ENCODE measurements around the gene MOV10L1.
"Not testable (repeated sequence)": the region's sequence is repeated elsewhere in the genome, so short reads cannot be mapped to it uniquely, and the experiment has no call there.

MOV10L1 gene

DNA sequence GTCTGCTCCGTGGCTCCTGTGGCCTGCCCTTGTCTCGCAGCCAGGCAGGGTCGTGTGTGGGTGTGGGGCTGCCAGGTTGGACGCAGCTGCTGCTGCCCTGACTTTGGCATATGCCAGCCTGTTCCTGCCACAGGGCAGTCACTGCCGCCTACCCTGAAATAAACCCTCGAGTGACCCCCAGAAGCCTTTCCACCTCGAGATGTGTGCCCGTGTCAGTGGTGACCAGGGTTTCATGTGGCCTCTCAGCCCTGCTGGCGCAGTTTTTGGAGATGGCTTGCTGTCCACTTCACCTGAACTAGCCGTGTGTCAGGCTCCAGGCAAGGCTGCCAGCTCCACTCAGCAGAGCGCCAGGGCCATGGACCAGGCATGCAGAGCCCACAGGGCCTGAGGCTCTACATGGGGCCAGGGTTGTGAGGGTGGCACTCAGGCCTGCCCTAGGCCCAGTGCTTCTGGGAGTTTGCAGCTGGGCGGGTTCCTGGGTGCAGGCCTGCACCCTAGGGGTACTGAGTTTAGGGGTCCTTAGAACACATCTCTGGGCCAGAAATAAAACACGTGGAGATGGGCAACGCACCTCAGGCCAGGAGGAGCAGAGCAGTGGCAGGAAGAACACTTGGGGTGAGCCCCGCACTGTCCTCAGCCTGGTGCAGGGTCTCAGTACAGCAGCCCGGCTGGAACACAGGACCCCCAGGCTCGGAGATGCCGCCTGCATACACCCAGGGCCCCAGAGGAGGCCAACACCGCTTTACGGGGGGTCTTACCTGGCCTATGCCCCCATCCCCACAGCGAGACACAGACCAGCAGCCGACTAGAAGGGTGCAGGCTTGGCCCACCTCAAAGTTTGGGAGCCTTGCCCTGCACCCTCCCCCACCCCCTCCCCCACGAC, 71.9 kb downstream of the MOV10L1 start:
- DNase-seq = no peak

DNA sequence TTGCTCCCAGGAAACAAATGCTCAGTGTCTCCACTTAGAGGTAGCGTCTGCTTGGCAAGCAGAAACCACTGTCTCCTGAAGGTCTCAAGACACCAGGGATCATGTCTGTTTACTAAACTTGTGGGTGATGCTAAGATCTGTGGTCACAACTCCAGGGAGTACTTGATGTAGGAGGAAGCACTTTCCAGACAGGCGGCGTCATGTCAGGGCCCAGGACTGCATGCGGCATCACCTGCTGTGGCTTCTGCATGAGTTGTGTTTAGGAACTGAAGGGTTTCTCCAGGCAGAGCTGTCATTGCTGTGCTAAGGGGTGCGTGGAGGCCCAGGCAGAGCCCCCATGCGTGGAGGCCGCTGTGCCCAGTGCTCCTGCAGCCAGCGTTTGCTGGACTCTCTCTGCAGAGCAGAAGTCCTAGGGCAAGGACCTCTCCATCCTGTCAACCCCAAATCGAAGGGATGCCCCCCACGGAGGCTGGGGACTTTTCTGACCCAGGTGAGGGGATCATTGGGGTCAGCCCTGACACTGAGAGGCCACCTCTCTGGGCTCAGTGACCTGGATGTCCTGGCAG, 72.7 kb downstream of the MOV10L1 start:
- no peak for DNase-seq

- no peak for DNase-seq
These were observed 75.8 kb downstream of the MOV10L1 start for GRCh38 chr22:50165436-50166123.

GRCh38 chr22:50167689-50168489, 78.1 kb downstream of the MOV10L1 start:
- no peak for DNase-seq

DNA sequence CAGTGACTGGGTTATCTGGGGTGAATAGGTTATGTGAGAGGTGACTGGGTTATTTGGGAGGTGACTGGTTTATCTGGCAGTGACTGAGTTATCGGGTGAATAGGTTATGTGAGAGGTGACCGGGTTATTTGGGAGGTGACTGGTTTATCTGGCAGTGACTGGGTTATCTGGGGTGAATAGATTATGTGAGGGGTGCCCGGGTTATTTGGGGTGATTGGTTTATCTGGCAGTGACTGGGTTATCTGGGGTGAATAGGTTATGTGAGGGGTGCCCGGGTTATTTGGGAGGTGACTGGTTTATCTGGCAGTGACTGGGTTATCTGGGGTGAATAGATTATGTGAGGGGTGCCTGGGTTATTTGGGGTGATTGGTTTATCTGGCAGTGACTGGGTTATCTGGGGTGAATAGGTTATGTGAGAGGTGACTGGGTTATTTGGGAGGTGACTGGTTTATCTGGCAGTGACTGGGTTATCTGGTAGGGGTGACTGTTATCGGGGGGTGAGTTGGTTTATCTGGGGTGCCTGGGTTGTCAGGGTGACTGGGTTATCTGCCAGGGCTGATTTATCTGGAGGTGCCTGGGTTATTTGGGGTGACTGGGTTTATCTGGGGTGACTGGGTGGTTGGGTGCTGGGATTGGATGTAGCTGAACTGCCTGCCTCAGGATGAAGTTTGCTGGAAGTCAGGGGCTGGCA, 78.8 kb downstream of the MOV10L1 start:
- not testable (repeated sequence) for DNase-seq

- no peak for DNase-seq
These were observed 79.5 kb downstream of the MOV10L1 start for GRCh38 chr22:50169181-50169759.

- no peak for DNase-seq
These were observed 80.1 kb downstream of the MOV10L1 start for GRCh38 chr22:50169774-50170341.

- DNase-seq = no peak
These were observed 80.9 kb downstream of the MOV10L1 start, which contains the start of gene PANX2 for GRCh38 chr22:50170453-50171318. PANX2 (plus strand) TSS chr22:50170731; CDS start chr22:50170731, 0 bp downstream.

GRCh38 chr22:50171319-50171964, 81.6 kb downstream of the MOV10L1 start:
- DNase-seq = no peak

GRCh38 chr22:50171965-50172421, 82.2 kb downstream of the MOV10L1 start:
- DNase-seq = no peak

DNA sequence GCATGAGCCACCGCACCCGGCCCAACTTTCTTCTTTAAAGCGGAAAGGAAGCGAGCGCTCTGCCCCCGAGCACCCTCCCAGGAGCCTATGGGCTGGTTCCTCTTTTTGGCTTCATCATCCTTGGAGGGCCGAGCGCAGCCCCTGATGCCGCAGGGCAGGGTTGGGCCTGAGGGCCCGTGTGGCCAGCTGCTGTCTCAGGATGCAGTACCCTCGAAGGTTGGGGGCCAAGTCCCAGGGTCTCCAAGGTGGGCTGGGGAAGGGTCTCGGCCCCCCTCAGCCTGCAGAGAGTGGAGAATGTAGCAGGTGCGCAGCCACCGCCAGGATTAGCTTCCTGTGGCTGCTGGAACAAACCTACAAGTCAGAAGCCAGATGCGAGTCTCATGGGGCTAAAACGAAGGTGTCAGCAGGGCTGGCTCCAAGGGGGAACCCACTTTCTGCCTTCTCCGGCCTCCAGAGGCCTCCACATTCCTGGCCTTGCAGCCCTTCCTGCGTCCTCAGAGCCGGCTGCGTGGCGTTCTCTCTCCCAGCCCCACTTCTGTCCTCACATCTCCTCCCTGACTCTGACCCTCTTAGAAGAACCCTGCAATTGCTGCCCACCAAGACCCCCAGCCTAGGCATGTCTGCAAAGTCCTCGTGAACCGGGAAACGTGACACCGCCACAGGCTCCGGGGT, 83.6 kb downstream of the MOV10L1 start:
- no peak for DNase-seq

- no peak for DNase-seq
These were observed 84.2 kb downstream of the MOV10L1 start for GRCh38 chr22:50173983-50174355.

DNA sequence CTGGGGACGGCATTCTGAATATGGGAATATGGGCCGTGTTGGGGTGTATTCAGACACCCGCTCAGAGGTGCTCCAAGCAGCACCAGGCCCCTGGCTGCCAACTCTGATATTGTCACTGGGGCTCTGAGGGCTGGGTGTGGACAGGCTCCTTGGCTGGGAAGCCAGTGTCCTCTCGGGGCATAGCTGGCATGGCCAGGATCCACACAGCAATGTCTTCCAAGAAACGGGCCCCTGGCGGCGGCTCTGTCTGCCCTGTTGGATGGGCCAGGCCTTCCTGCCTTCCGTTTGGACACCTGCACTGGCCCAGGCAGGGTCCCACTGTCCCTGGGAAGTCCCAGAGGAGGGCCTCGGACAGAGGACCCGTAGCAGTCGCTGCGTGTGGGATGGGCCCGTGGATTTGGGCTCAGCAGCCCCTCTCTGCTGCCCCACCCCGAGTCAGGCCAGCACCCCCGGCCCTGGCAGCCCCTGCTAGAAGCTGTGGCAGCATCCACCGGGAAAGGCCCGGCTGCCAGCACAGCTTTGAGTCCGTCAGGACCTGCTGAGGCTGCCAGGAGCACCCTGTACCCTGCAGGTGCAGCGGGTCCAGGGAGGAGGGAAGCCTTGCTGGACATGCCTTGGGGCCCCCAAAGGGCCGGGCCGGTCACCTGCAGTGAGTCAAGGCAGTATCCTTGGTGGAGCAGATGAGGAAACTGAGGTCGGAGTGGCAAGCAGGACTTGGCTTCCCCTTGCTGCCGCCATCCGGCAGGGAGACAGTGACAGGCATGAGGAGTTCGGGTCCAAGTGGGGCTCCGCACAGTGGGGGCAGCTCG, 84.8 kb downstream of the MOV10L1 start:
- peak in 1 of 2 experiments; percentile 23 for DNase-seq

DNA sequence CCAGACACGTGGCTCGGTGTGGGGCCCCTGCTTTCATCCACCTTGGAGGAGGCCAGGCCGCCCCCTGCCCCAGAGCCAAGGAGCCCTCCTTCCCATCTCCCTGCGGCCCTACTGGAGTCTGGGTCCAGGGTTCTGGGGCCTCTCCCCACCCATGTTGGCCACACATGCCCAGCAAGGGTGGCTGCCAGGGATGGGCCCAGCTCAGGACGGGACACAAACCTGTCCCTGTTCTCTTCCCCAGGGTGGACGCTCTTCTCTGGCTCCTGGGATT, 85.3 kb downstream of the MOV10L1 start:
- no peak for DNase-seq

DNA sequence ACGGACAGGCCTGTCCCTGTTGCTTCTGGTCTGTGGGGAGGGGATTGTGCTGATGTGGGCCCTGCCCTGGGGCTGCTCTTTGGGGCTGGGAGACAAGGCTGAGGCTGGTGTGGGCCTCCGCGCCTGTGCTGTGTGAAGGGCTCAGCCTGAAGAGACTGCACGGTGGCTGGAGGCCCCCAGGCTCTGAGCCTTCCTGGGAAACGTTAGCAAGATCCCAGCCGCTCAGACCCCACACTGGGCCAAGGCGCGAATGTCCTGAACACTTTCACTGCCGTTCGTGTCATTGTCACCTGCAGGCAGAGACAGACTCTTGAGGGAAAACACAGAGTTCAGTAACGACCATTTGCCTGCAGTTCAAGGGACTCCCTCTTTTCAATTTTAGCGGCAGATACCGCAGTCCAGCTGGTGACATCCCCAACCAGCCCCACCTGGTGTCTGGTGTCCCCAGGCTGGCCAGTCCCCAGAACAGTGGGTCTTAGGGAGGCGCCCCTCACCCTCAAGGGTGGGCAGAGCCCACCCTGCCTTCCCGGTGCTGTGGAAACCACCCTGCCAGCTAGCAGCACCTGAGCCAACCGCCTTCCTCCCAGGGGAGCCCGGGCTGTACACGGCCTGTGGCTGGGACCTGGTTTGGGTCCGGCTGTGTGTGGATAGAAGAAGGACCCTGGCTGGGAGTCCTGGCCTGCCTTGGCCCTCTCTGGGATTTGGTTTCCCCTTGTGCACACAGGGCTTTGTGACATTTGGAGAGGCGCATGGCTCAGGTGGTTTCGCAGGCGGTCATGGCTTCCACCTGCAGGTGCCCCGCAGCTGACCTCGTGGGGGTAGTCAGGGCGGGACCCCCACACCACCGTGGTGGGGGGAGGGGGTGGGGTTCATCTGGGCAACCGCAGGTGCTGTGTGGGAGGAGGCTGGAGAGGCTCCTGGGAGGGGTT, 86.4 kb downstream of the MOV10L1 start:
- DNase-seq = no peak

GRCh38 chr22:50176850-50177536, 87.2 kb downstream of the MOV10L1 start:
- no peak for DNase-seq

Data from cerebellar nuclear complex (tissue), 1 donor.